Body of pancreas (tissue), 4 donors: ENCODE measurements around the gene ACYP2. TPM values are rescaled to one million over a fixed set of nuclear protein-coding genes. Genes with fewer than 3 reads are reported as not detected.

Experiments used
- ATAC-seq: fragments of 150-250 bp; one replicate; pipeline ENCODE4 v1.9.1; 2016
- DNase-seq, 4 donors: peaks; one replicate each; pipeline ENCODE4 v3.0.0-alpha.2; 2019
- H3K27ac ChIP-seq, 4 donors: fragments of 200-600 bp; sonication (generic); 1 replicate in 3 of 4; 2 replicates in 1 of 4; pipeline versions ENCODE4 v1.5.1 to v1.6.1; 2016 to 2019; ENCODE audit warnings: mild to moderate bottlenecking in 1 of 4, mixed read lengths in 1 of 4, moderate library complexity in 1 of 4
- H3K27me3 ChIP-seq, 2 donors: fragments of 200-600 bp; sonication (generic); one replicate each; pipeline ENCODE4 v1.6.0; 2016; ENCODE audit warnings: mild to moderate bottlenecking in 1 of 2
- H3K36me3 ChIP-seq, 2 donors: fragments of 200-600 bp; sonication (generic); replicated peaks in 1 of 2; 2 replicates each; pipeline ENCODE4 v1.5.1; 2016; ENCODE audit warnings: low read depth in 2 of 2; ENCODE audit not compliant: insufficient read depth in 1 of 2
- H3K4me1 ChIP-seq: fragments of 200-600 bp; sonication (generic); one replicate; pipeline ENCODE4 v1.6.0; 2016
- H3K4me3 ChIP-seq, 2 donors: fragments of 200-600 bp; sonication (generic); 1 replicate in 1 of 2; 2 replicates in 1 of 2; pipeline ENCODE4 v1.5.1; 2016 to 2019
- H3K9me3 ChIP-seq, 3 donors: fragments of 200-600 bp; sonication (generic); 1 replicate in 2 of 3; 2 replicates in 1 of 3; pipeline ENCODE4 v1.5.1; 2016
- CTCF ChIP-seq, 7 experiments: fragments of 450-650 bp in 4 of 7; fragments of 200-600 bp in 3 of 7; sonication (generic) in 3 of 7; IDR thresholded peaks; one replicate each; pipeline ENCODE4 v1.5.1; 2016 to 2019; ENCODE audit warnings: antibody characterized with exemption in 7 of 7
- POLR2A ChIP-seq, 3 donors: fragments of 450-650 bp; IDR thresholded peaks; one replicate each; pipeline ENCODE4 v1.6.1; 2016; ENCODE audit warnings: antibody characterized with exemption in 3 of 3, mild to moderate bottlenecking in 2 of 3
- WGBS, 2 donors: methylation state at CpG; one replicate each; pipeline ENCODE4 v1.1.5; 2017; 5-methylcytosine and 5-hydroxymethylcytosine counted together
- intact Hi-C: fragments of 100-400 bp; cut with DNase I; formaldehyde crosslinking; loops from one replicate; pipeline ENCODE4 v1.15.1; 2023
- total RNA-seq, 2 donors: library from RNA; depleted of rRNA; stranded (reverse); fragments of >200 nt; gene quantifications; one replicate each; pipeline ENCODE4 v1.1.0, GENCODE V29; 2016

Gene ACYP2
- total RNA-seq, 2 donors from 2014 or later, result 2.6 to 11.2 TPM

GRCh38 chr2:54336977-54337255, 221.5 kb downstream of the ACYP2 start:
- Histone ChIP-seq H3K4me3 (no peak overlapping the region), H3K9me3 (no peaks in the 10 kb centered on the region), H3K27me3 (no peaks in the 10 kb centered on the region), H3K36me3 (no peaks in the 10 kb centered on the region), H3K4me1 (no peaks in the 10 kb centered on the region), H3K27ac (no peak overlapping the region)
- intact Hi-C loops, result no loop called here
- 75 to 94% methylated on average over 1 of the region's 1 CpG for WGBS, 2 donors
- no peak for DNase-seq
- TF ChIP-seq POLR2A (IDR thresholded peaks at IDR 0.05) (no peak), CTCF (IDR thresholded peaks at IDR 0.05) (no peak)
- ATAC-seq, result no peak

DNA sequence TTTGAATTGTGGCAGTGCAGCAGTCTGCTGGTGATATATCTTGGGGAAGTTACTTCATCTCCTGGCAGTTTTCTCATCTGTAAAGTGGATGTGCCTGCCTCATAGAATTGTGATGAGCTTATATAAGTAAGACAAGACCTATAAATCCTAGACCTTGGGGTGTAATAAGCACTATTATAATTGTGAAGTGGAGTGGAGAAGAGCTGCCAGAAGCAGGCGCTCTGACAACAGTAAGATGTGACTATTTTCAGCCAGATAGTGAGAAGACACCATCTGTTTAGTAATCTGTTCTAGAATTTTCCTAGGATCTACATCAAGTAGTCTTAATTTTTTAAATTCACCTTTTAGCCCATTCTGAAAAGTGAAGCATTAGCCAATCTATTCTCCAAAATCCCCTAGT, 226.2 kb downstream of the ACYP2 start:
- H3K9me3 ChIP-seq, result no peaks in the 10 kb centered on the region
- no peak overlapping the region for H3K4me3 ChIP-seq
- H3K36me3 ChIP-seq, result no peaks in the 10 kb centered on the region
- no peak overlapping the region for H3K27ac ChIP-seq
- DNase-seq, result no peak
- 59 to 74% methylated on average over 1 of the region's 1 CpG for WGBS, 2 donors
- H3K4me1 ChIP-seq, result no peaks in the 10 kb centered on the region
- no peak for ATAC-seq
- no peak for TF ChIP-seq POLR2A (IDR thresholded peaks at IDR 0.05)
- TF ChIP-seq CTCF (IDR thresholded peaks at IDR 0.05), result no peak
- no peaks in the 10 kb centered on the region for H3K27me3 ChIP-seq
- intact Hi-C loops, result no loop called here

- 84 to 96% methylated on average over 2 of the region's 2 CpGs for WGBS, 2 donors
- H3K27me3 ChIP-seq, result no peaks in the 10 kb centered on the region
- TF ChIP-seq CTCF (IDR thresholded peaks at IDR 0.05) (no peak), POLR2A (IDR thresholded peaks at IDR 0.05) (no peak)
- DNase-seq (no peak), ATAC-seq (no peak)
- H3K9me3 ChIP-seq, result no peaks in the 10 kb centered on the region
- H3K27ac ChIP-seq, result no peak overlapping the region
- H3K4me1 ChIP-seq, result no peaks in the 10 kb centered on the region
- intact Hi-C loops, result no loop called here
- no peak overlapping the region for H3K4me3 ChIP-seq
- no peaks in the 10 kb centered on the region for H3K36me3 ChIP-seq
These were observed 227.2 kb downstream of the ACYP2 start for GRCh38 chr2:54342603-54343002.

- intact Hi-C loops, result no loop called here
- TF ChIP-seq CTCF (IDR thresholded peaks at IDR 0.05) (no peak), POLR2A (IDR thresholded peaks at IDR 0.05) (no peak)
These were observed 232.2 kb downstream of the ACYP2 start for GRCh38 chr2:54347622-54348021.

GRCh38 chr2:54348646-54349045, 233.2 kb downstream of the ACYP2 start:
- DNase-seq (no peak), ATAC-seq (no peak)
- H3K4me1 ChIP-seq, result no peaks in the 10 kb centered on the region
- no peaks in the 10 kb centered on the region for H3K36me3 ChIP-seq
- H3K4me3 ChIP-seq, result no peak overlapping the region
- intact Hi-C loops, result no loop called here
- H3K27ac ChIP-seq, result no peak overlapping the region
- 20 to 31% methylated on average over 2 of the region's 2 CpGs for WGBS, 2 donors
- no peaks in the 10 kb centered on the region for H3K9me3 ChIP-seq
- TF ChIP-seq CTCF (IDR thresholded peaks at IDR 0.05) (no peak), POLR2A (IDR thresholded peaks at IDR 0.05) (no peak)
- H3K27me3 ChIP-seq, result no peaks in the 10 kb centered on the region

More at GRCh38 chr2:54347622-54348021, 232.2 kb downstream of the ACYP2 start:
- no peaks in the 10 kb centered on the region for H3K36me3 ChIP-seq
- WGBS, 2 donors, result 75 to 87% methylated on average over 3 of the region's 3 CpGs
- H3K4me1 ChIP-seq, result no peaks in the 10 kb centered on the region
- no peak overlapping the region for H3K4me3 ChIP-seq
- DNase-seq (no peak), ATAC-seq (no peak)
- no peaks in the 10 kb centered on the region for H3K27me3 ChIP-seq
- no peaks in the 10 kb centered on the region for H3K9me3 ChIP-seq
- H3K27ac ChIP-seq, result no peak overlapping the region
